H1 (cell line): Measurements from ENCODE around the gene BBS9. TPM values are rescaled to one million over a fixed set of nuclear protein-coding genes. Genes with fewer than 3 reads are reported as not detected.

Source experiments
- polyA plus RNA-seq, 7 experiments: library from polyadenylated mRNA; depleted of rRNA in 3 of 7; stranded (reverse) in 5 of 7; unstranded in 2 of 7; fragments of >200 nt in 5 of 7; fragments of 200-250 nt in 2 of 7; gene quantifications; 1 replicate in 5 of 7; 2 replicates in 1 of 7; 4 replicates in 1 of 7; pipeline versions ENCODE4 v1.2.1 to v1.2.3, GENCODE V29; 2011 to 2013; ENCODE audit warnings: missing spikeins in 2 of 7, mixed read lengths in 2 of 7
- total RNA-seq: library from RNA; stranded (reverse); fragmentation: NEBNext Ultra II Directional; extraction: Animal tissue kit (Norgen Biotek cat#: 25700); gene quantifications from 2 replicates; pipeline ENCODE4 v1.2.1, GENCODE V29; 2021
- TF ChIP-seq, protein P1 (sequence below): fragments of 300-600 bp; sonication (generic); IDR thresholded peaks from 2 replicates; pipeline ENCODE4 v1.7.1; 2012; ENCODE audit warnings: low read length, moderate library complexity, mild to moderate bottlenecking, inconsistent platforms; ENCODE audit not compliant: insufficient replicate concordance

BBS9 gene
- total and polyA plus RNA-seq, 2 of the 8 experiments (the other 6 are each of a cell fraction or from before 2014, with no cell fraction given) = 22.3 to 37.0 TPM

DNA sequence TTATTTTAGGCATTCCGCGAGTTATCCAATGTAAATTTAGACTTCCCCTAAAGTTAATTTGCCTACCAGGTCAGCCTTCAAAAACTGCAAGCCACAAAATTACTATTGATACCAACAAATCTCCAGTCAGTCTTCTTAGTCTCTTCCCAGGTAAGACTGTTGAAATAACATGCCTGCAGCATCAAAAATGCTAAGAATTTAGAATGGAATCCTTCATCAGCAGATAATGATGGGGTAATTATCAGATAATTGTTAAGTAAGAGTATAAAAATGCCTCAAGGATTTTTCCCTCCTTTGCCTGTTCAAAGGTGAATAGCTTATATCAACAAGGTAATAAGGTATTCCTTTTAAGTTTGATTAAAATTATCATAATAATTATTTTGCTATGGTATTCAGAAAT is 228.5 kb downstream of the BBS9 start (continued):
- TF ChIP-seq, protein P1, sequence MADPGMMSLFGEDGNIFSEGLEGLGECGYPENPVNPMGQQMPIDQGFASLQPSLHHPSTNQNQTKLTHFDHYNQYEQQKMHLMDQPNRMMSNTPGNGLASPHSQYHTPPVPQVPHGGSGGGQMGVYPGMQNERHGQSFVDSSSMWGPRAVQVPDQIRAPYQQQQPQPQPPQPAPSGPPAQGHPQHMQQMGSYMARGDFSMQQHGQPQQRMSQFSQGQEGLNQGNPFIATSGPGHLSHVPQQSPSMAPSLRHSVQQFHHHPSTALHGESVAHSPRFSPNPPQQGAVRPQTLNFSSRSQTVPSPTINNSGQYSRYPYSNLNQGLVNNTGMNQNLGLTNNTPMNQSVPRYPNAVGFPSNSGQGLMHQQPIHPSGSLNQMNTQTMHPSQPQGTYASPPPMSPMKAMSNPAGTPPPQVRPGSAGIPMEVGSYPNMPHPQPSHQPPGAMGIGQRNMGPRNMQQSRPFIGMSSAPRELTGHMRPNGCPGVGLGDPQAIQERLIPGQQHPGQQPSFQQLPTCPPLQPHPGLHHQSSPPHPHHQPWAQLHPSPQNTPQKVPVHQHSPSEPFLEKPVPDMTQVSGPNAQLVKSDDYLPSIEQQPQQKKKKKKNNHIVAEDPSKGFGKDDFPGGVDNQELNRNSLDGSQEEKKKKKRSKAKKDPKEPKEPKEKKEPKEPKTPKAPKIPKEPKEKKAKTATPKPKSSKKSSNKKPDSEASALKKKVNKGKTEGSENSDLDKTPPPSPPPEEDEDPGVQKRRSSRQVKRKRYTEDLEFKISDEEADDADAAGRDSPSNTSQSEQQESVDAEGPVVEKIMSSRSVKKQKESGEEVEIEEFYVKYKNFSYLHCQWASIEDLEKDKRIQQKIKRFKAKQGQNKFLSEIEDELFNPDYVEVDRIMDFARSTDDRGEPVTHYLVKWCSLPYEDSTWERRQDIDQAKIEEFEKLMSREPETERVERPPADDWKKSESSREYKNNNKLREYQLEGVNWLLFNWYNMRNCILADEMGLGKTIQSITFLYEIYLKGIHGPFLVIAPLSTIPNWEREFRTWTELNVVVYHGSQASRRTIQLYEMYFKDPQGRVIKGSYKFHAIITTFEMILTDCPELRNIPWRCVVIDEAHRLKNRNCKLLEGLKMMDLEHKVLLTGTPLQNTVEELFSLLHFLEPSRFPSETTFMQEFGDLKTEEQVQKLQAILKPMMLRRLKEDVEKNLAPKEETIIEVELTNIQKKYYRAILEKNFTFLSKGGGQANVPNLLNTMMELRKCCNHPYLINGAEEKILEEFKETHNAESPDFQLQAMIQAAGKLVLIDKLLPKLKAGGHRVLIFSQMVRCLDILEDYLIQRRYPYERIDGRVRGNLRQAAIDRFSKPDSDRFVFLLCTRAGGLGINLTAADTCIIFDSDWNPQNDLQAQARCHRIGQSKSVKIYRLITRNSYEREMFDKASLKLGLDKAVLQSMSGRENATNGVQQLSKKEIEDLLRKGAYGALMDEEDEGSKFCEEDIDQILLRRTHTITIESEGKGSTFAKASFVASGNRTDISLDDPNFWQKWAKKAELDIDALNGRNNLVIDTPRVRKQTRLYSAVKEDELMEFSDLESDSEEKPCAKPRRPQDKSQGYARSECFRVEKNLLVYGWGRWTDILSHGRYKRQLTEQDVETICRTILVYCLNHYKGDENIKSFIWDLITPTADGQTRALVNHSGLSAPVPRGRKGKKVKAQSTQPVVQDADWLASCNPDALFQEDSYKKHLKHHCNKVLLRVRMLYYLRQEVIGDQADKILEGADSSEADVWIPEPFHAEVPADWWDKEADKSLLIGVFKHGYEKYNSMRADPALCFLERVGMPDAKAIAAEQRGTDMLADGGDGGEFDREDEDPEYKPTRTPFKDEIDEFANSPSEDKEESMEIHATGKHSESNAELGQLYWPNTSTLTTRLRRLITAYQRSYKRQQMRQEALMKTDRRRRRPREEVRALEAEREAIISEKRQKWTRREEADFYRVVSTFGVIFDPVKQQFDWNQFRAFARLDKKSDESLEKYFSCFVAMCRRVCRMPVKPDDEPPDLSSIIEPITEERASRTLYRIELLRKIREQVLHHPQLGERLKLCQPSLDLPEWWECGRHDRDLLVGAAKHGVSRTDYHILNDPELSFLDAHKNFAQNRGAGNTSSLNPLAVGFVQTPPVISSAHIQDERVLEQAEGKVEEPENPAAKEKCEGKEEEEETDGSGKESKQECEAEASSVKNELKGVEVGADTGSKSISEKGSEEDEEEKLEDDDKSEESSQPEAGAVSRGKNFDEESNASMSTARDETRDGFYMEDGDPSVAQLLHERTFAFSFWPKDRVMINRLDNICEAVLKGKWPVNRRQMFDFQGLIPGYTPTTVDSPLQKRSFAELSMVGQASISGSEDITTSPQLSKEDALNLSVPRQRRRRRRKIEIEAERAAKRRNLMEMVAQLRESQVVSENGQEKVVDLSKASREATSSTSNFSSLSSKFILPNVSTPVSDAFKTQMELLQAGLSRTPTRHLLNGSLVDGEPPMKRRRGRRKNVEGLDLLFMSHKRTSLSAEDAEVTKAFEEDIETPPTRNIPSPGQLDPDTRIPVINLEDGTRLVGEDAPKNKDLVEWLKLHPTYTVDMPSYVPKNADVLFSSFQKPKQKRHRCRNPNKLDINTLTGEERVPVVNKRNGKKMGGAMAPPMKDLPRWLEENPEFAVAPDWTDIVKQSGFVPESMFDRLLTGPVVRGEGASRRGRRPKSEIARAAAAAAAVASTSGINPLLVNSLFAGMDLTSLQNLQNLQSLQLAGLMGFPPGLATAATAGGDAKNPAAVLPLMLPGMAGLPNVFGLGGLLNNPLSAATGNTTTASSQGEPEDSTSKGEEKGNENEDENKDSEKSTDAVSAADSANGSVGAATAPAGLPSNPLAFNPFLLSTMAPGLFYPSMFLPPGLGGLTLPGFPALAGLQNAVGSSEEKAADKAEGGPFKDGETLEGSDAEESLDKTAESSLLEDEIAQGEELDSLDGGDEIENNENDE = no peak
